Lower leg skin (tissue), 3 donors: ENCODE data around the gene PDLIM7.

Experiments used
- POLR2A ChIP-seq, 2 donors: fragments of 450-650 bp; IDR thresholded peaks; one replicate each; pipeline ENCODE4 v1.6.1; 2016 to 2017; ENCODE audit warnings: antibody characterized with exemption in 2 of 2, mild to moderate bottlenecking in 1 of 2, moderate library complexity in 1 of 2
- TF ChIP-seq, protein P1 (sequence below), 3 donors: fragments of 450-650 bp; IDR thresholded peaks; one replicate each; pipeline ENCODE4 v1.5.1; 2016; ENCODE audit warnings: antibody characterized with exemption in 3 of 3, mild to moderate bottlenecking in 3 of 3, moderate library complexity in 2 of 3

DNA sequence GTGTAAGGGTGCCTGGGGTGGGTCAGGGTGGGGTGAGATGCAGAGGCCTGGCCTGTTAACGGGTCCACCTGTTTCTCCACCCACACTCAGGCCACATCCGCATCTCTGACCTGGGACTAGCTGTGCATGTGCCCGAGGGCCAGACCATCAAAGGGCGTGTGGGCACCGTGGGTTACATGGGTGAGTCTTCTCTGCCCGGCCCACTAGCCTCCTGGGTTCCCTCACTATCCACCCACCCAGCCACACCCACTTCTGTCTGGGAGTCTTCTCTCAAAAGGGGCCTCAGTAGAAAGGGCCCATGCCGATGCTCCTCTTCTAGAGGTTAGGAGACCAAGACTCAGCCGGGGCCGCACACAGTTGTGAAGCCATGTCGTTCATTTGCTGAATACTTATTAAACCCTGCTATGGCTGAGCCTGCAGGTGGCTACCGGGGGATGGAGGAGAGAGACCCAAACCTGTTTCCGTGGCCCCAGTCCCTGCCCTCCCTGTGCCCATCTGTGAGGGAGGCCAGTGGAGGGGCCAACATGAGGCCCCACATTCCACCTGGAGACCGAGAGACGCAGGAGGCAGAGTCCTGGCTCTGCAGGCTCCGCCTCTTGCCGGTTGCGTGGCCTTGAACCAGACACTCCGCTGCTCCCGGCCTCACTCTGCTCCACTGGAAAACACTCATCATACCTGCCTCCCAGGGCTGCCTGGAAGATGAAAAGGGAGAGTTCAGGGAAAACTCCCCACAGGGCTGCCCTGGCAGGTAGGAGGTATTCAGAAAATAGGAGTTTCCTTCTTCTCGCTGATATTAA is 62.3 kb downstream of the PDLIM7 start:
- TF ChIP-seq, protein P1, sequence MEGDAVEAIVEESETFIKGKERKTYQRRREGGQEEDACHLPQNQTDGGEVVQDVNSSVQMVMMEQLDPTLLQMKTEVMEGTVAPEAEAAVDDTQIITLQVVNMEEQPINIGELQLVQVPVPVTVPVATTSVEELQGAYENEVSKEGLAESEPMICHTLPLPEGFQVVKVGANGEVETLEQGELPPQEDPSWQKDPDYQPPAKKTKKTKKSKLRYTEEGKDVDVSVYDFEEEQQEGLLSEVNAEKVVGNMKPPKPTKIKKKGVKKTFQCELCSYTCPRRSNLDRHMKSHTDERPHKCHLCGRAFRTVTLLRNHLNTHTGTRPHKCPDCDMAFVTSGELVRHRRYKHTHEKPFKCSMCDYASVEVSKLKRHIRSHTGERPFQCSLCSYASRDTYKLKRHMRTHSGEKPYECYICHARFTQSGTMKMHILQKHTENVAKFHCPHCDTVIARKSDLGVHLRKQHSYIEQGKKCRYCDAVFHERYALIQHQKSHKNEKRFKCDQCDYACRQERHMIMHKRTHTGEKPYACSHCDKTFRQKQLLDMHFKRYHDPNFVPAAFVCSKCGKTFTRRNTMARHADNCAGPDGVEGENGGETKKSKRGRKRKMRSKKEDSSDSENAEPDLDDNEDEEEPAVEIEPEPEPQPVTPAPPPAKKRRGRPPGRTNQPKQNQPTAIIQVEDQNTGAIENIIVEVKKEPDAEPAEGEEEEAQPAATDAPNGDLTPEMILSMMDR (IDR thresholded peaks at IDR 0.05), result no peak
- TF ChIP-seq POLR2A (IDR thresholded peaks at IDR 0.05), result no peak
